ENCODE results near the gene TSPOAP1.

DNA sequence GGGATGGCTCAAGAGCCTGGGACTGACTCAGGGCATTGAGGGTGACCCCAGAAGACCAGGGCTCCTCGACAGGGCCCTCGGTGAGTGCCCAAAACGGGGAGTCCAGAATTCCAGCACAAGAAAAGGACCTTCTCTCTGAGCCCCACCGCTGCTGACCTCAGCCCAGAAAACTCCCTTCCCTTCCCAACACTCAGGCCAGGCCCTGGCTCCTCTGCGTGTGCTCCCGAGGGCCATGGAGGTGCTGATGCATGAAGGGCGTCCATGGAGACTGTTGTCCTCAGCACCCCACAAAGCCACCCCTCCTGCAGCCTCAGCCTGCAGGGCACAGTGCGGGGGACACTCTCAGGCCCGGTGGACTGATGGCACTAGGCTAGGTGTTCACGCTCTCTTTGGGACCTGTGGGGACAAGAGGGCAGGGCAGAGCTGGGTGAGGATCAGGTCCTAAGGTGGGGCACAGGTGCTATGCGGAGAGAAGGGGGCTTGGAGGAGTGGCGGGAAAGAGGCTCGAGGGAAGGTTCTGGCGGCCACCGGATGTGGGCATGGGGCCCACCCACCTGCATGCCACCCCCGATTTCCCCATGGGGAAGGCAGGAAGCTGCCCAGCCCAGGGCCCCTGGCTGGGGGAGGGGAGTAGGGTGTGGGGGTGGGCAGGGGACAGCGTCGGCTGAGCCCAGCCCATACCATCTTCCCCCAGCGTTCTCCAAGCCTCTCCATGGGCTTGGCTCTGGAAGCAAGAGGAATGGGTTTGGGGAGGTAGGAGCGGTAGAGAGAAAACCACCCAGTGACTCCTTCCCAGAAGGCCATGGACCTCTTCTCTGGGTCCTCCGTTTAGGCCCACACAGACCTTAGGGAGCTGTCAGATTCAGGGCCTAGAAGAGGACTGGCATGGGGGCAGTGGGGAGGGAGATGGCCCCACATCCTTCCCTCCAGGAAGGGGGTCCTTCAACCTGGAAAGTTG, 4.5 kb upstream of the TSPOAP1 start:
- TF ChIP-seq POLR2A (IDR thresholded peaks at IDR 0.05; ENCODE audit: low read length) (no peak), FOSL2 (IDR thresholded peaks at IDR 0.05) (no peak), FOSL2 (CRISPR knock-in tag; IDR thresholded peaks at IDR 0.05) (no peak), PBX3 (IDR thresholded peaks at IDR 0.05) (no peak), CTCF (IDR thresholded peaks at IDR 0.05) (no peak), EP300 (IDR thresholded peaks at IDR 0.05) (no peak)
- TF ChIP-seq, protein P1, sequence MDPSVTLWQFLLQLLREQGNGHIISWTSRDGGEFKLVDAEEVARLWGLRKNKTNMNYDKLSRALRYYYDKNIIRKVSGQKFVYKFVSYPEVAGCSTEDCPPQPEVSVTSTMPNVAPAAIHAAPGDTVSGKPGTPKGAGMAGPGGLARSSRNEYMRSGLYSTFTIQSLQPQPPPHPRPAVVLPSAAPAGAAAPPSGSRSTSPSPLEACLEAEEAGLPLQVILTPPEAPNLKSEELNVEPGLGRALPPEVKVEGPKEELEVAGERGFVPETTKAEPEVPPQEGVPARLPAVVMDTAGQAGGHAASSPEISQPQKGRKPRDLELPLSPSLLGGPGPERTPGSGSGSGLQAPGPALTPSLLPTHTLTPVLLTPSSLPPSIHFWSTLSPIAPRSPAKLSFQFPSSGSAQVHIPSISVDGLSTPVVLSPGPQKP (IDR thresholded peaks at IDR 0.05; ENCODE audit: low read depth, low read length): no peak
